IPS DF 4.7 (cell line): Measurements from ENCODE around the gene CATSPER2.
"Not testable (repeated sequence)": the region's sequence is repeated elsewhere in the genome, so short reads cannot be mapped to it uniquely, and the experiment has no call there.

ENCODE experiments used
- DNase-seq: peaks from one replicate; pipeline ENCODE4 v3.0.0-alpha.2; 2013; ENCODE audit warnings: low spot score; ENCODE audit errors: extremely low read depth

The CATSPER2 gene

GRCh38 chr15:43593328-43594190, 55.1 kb downstream of the CATSPER2 start, which contains the start of gene CKMT1B:
Gene CKMT1B (plus strand): TSS chr15:43594027. CDS start chr15:43594219, 192 bp downstream.
- DNase-seq: not testable (repeated sequence)

- DNase-seq: not testable (repeated sequence)
These were observed 55.8 kb downstream of the CATSPER2 start for GRCh38 chr15:43592841-43593240.

- not testable (repeated sequence) for DNase-seq
These were observed 58.7 kb downstream of the CATSPER2 start, which contains the start of gene PPIP5K1 for GRCh38 chr15:43589778-43590466. Gene PPIP5K1 (minus strand): TSS chr15:43590208. CDS start chr15:43584504, 5,704 bp downstream.
